CD4-positive, alpha-beta T cell (primary cell): ENCODE data around the gene SERPINB6. TPM values are rescaled to one million over a fixed set of nuclear protein-coding genes. Genes with fewer than 3 reads are reported as not detected.

Experiments
- ATAC-seq: fragments of 200-7000 bp; cut with Tn5 transposase; one replicate; pipeline ENCODE4 v1.10.0; 2022; ENCODE audit warnings: mild to moderate bottlenecking; ENCODE audit not compliant: poor library complexity
- CTCF ChIA-PET: fragments of 350-600 bp; sonication (Branson Sonifier 250); formaldehyde crosslinking; loops from one replicate; lab custom pipeline; 2021; ENCODE audit warnings: antibody characterized with exemption, inconsistent platforms; lab: Charles Lee
- POLR2A ChIA-PET: fragments of 350-600 bp; sonication (Branson Sonifier 250); formaldehyde crosslinking; loops from one replicate; lab custom pipeline; 2021; ENCODE audit warnings: antibody characterized with exemption, inconsistent platforms; lab: Charles Lee
- DNase-seq, 14 experiments: peaks; one replicate each; pipeline ENCODE4 v3.0.0-alpha.2; 2013 to 2020; ENCODE audit warnings: mixed read lengths in 2 of 14
- H3K27ac ChIP-seq, 2 donors: one replicate each; pipeline versions ENCODE4 v1.5.1 to v1.7.0; 2013; ENCODE audit warnings: low read length in 2 of 2, low read depth in 1 of 2, mild to moderate bottlenecking in 1 of 2
- H3K27me3 ChIP-seq, 2 experiments: 1 replicate in 1 of 2; 2 replicates in 1 of 2; pipeline versions ENCODE4 v1.6.1 to v1.7.0; 2013; ENCODE audit warnings: low read length in 2 of 2, control low read depth in 1 of 2, mild to moderate bottlenecking in 1 of 2, moderate library complexity in 1 of 2; ENCODE audit not compliant: insufficient read depth in 2 of 2, control insufficient read depth in 1 of 2
- H3K36me3 ChIP-seq: one replicate; pipeline ENCODE4 v1.6.1; 2013; ENCODE audit warnings: low read length, control low read depth; ENCODE audit not compliant: insufficient read depth
- H3K4me1 ChIP-seq: one replicate; pipeline ENCODE4 v1.6.1; 2013; ENCODE audit warnings: low read length, control low read depth; ENCODE audit not compliant: insufficient read depth
- H3K4me3 ChIP-seq: one replicate; pipeline ENCODE4 v1.5.1; 2013; ENCODE audit warnings: mild to moderate bottlenecking, low read length, moderate library complexity
- H3K9me3 ChIP-seq, 2 experiments: 1 replicate in 1 of 2; 2 replicates in 1 of 2; pipeline versions ENCODE4 v1.6.1 to v1.7.0; 2013; ENCODE audit warnings: low read length in 2 of 2, mild to moderate bottlenecking in 2 of 2, control low read depth in 1 of 2, moderate library complexity in 1 of 2; ENCODE audit not compliant: control insufficient read depth in 1 of 2, insufficient read depth in 1 of 2
- H3K27ac Mint-ChIP-seq: one replicate; pipeline ENCODE4 v1.8.0; 2020; ENCODE audit warnings: mixed read lengths
- H3K27me3 Mint-ChIP-seq: one replicate; pipeline ENCODE4 v1.8.0; 2021; ENCODE audit warnings: mixed read lengths
- H3K36me3 Mint-ChIP-seq: one replicate; pipeline ENCODE4 v1.8.0; 2021; ENCODE audit warnings: low read depth, mixed read lengths
- H3K4me1 Mint-ChIP-seq: one replicate; pipeline ENCODE4 v1.8.0; 2021; ENCODE audit warnings: low read depth, mixed read lengths
- H3K4me3 Mint-ChIP-seq: one replicate; pipeline ENCODE4 v1.8.0; 2020; ENCODE audit warnings: mild to moderate bottlenecking, mixed read lengths
- H3K9me3 Mint-ChIP-seq: one replicate; pipeline ENCODE4 v1.8.0; 2020; ENCODE audit warnings: mixed read lengths
- CTCF ChIP-seq: fragments of 200-600 bp; IDR thresholded peaks from one replicate; pipeline ENCODE4 v1.8.0; 2022; ENCODE audit warnings: antibody characterized with exemption, mild to moderate bottlenecking
- intact Hi-C, 2 experiments: fragments of 100-400 bp; cut with DNase I in 1 of 2; cut with micrococcal nuclease in 1 of 2; formaldehyde crosslinking; loops; one replicate each; pipeline versions ENCODE4 v1.15.1 to v1.9.0; 2023 to 2025; cut with DNase I, micrococcal nuclease
- total RNA-seq, 174 experiments: library from RNA in 2 of 174; stranded (reverse) in 2 of 174; gene quantifications; one replicate each; pipeline ENCODE4 v1.2.3 and lab custom pipeline; 2021 to 2026

SERPINB6 gene
- total RNA-seq, 2 experiments from 2014 or later = 11.0 to 11.9 TPM

- CTCF ChIA-PET = no interaction called here
- POLR2A ChIA-PET = no interaction called here
- Histone ChIP-seq H3K9me3 (no peaks in the 10 kb centered on the region), H3K4me1 (peaks cover 8% of the 10 kb centered on the region), H3K36me3 (no peaks in the 10 kb centered on the region), H3K27me3 (no peaks in the 10 kb centered on the region), H3K4me3 (no peak overlapping the region), H3K27ac (no peak overlapping the region)
- no peak overlapping the region for H3K27ac Mint-ChIP-seq
- intact Hi-C loops = no loop called here
- H3K27me3 Mint-ChIP-seq = no peaks in the 10 kb centered on the region
- H3K36me3 Mint-ChIP-seq = no peaks in the 10 kb centered on the region
- H3K4me1 Mint-ChIP-seq = peaks cover 12% of the 10 kb centered on the region
- DNase-seq = no peak
- ATAC-seq = no peak
- no peak for TF ChIP-seq CTCF
- no peak overlapping the region for H3K4me3 Mint-ChIP-seq
- H3K9me3 Mint-ChIP-seq = no peaks in the 10 kb centered on the region
Observed at GRCh38 chr6:2919401-2919800, 52.0 kb downstream of the SERPINB6 start.

GRCh38 chr6:2918936-2919335, 52.4 kb downstream of the SERPINB6 start:
- Mint-ChIP-seq H3K27me3 (no peaks in the 10 kb centered on the region), H3K4me3 (no peak overlapping the region), H3K4me1 (peaks cover 12% of the 10 kb centered on the region), H3K27ac (no peak overlapping the region), H3K9me3 (no peaks in the 10 kb centered on the region), H3K36me3 (no peaks in the 10 kb centered on the region)
- no peak overlapping the region for H3K27ac ChIP-seq
- peak in 2 of 14 experiments; percentile 38 to 48 for DNase-seq
- H3K4me1 ChIP-seq = peaks cover 8% of the 10 kb centered on the region
- POLR2A ChIA-PET = no interaction called here
- intact Hi-C loops = no loop called here
- H3K27me3 ChIP-seq = no peaks in the 10 kb centered on the region
- no peak overlapping the region for H3K4me3 ChIP-seq
- ATAC-seq = no peak
- H3K36me3 ChIP-seq = no peaks in the 10 kb centered on the region
- TF ChIP-seq CTCF = no peak
- H3K9me3 ChIP-seq = no peaks in the 10 kb centered on the region
- CTCF ChIA-PET = no interaction called here

- TF ChIP-seq CTCF = no peak
- no peaks in the 10 kb centered on the region for H3K27me3 ChIP-seq
- H3K9me3 ChIP-seq = no peaks in the 10 kb centered on the region
- H3K27ac Mint-ChIP-seq = no peak overlapping the region
- H3K4me1 ChIP-seq = peaks cover 8% of the 10 kb centered on the region
- no peaks in the 10 kb centered on the region for H3K36me3 ChIP-seq
- no peaks in the 10 kb centered on the region for H3K27me3 Mint-ChIP-seq
- DNase-seq (no peak), ATAC-seq (no peak)
- intact Hi-C loops = loop anchor here in 1 of 2 experiments (2.0 kb wide), 1 partner anchor 13 kb away; no protein-coding TSS in a partner anchor
- H3K4me3 ChIP-seq = no peak overlapping the region
- ChIA-PET CTCF (no interaction called here), POLR2A (no interaction called here)
- no peak overlapping the region for H3K27ac ChIP-seq
- peaks cover 12% of the 10 kb centered on the region for H3K4me1 Mint-ChIP-seq
- no peaks in the 10 kb centered on the region for H3K36me3 Mint-ChIP-seq
- H3K9me3 Mint-ChIP-seq = no peaks in the 10 kb centered on the region
- H3K4me3 Mint-ChIP-seq = no peak overlapping the region
Observed at GRCh38 chr6:2917801-2918445, 53.4 kb downstream of the SERPINB6 start.
